DMS153 (cell line): ENCODE data around the gene CDC42SE1.

Source experiments
- DNase-seq: peaks from one replicate; lab custom pipeline; 2025; lab: John Stamatoyannopoulos, UW

The CDC42SE1 gene

DNA sequence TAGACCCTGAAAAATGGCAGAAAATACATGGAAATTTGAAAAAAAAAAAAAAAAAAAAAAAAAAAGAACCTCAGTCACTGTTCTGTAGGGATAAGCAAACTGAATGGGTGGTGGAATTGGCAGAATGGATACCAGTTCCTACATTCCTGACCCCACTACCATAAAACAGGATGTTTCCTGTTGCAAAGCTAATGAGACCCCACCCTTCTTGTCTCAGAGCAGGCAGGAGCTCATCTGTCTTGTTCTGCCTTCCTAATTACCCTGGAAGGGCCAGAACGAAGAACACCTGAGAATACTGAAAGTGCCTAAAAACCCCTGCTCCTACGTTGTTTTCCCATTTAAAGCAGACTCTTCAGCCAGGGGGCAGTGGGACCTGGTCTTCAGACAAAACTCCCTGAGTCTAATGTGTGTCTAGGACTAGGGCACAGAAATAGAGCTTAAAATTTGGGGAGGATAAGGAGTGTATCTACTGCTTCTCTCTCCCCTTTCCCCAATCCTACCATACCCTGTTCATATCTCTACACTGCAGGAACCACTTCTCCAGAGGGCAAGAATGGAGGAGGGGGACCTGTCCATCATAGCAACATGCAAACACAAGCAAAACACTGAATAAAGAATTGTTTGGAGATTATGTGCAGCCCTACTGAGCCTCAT is 7.9 kb downstream of the CDC42SE1 start:
- DNase-seq: no peak

DNA sequence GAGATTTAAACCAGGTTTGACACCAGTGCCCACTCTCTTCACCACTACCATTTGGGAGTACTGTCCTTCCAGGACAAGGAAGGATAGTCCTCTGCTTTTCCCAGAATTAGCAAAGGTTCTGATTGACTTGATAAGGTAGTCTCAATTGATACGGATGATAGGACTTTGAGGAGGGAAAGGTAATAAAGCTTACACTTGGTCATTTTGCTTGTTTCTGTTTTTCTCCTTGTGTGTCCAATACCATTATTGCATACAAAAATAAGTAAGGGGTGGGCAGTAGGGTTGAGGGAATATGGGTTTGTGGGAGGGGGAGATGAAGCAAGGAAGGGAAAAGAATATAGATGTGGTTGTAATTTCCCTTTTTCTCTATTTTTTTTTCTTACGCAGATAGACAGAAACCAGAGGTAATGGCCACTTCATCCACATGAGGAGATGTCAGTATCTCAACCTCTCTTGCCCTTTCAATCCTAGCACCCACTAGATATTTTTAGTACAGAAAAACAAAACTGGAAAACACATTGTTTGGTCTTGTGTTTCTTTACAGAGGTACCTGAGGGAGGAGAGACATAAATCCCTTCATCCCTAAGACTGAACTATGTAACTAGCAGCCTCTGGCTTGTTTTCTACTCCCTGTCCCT is 9.3 kb downstream of the CDC42SE1 start:
- no peak for DNase-seq

DNA sequence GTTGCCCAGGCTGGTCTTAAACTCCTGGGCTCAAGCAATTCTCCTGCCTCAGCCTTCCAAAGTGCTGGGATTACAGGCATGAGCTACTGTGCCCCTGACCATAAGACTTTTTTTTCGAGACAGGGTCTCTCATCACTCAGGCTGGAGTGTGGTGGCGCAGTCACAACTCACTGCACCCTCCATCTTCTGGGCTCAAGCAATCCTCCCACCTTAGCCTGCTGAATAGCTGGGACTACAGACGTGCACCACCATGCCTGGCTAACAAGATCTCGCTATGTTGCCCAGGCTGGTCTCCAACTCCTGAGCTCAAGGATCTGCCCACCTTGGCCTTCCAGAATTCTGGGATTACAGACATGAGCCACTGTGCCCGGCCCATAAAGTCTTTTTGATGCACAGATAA is 10.0 kb downstream of the CDC42SE1 start:
- no peak for DNase-seq

DNA sequence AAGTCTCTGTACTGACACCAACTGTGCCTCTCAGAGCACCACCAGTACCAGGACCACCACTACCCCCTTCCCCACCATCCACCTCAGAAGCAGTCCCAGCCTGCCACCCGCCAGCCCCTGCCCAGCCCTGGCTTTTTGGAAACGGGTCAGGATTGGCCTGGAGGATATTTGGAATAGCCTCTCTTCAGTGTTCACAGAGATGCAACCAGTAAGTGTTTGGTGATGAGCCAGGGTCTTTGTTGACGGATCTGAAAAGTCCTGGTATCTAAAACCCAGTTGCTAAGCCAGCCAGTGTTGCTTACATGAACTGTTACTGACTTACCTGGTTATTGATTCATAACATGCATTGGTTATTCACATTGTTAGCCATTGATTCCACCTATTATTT is 10.8 kb downstream of the CDC42SE1 start:
- DNase-seq: no peak

DNA sequence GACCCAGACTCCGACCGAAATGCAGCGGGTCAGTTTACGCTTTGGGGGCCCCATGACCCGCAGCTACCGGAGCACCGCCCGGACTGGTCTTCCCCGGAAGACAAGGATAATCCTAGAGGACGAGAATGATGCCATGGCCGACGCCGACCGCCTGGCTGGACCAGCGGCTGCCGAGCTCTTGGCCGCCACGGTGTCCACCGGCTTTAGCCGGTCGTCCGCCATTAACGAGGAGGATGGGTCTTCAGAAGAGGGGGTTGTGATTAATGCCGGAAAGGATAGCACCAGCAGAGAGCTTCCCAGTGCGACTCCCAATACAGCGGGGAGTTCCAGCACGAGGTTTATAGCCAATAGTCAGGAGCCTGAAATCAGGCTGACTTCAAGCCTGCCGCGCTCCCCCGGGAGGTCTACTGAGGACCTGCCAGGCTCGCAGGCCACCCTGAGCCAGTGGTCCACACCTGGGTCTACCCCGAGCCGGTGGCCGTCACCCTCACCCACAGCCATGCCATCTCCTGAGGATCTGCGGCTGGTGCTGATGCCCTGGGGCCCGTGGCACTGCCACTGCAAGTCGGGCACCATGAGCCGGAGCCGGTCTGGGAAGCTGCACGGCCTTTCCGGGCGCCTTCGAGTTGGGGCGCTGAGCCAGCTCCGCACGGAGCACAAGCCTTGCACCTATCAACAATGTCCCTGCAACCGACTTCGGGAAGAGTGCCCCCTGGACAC is 11.3 kb downstream of the CDC42SE1 start:
- peak; percentile 78 for DNase-seq

DNA sequence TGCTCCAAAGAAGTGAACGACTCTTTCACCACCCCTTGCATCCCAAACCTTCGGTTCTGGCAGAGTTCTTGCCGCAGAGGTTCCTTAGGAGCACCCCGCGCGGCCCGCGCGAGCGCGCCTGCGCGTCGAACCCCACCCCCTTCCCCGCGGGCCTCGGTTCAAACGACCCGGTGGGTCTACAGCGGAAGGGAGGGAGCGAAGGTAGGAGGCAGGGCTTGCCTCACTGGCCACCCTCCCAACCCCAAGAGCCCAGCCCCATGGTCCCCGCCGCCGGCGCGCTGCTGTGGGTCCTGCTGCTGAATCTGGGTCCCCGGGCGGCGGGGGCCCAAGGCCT is 11.9 kb downstream of the CDC42SE1 start, which contains the start of gene C1orf56:
C1orf56 (plus strand) TSS at position 161 of the 334 bp plus-strand sequence; CDS start at position 258, 97 bp downstream.
- peak; percentile 57 for DNase-seq

DNA sequence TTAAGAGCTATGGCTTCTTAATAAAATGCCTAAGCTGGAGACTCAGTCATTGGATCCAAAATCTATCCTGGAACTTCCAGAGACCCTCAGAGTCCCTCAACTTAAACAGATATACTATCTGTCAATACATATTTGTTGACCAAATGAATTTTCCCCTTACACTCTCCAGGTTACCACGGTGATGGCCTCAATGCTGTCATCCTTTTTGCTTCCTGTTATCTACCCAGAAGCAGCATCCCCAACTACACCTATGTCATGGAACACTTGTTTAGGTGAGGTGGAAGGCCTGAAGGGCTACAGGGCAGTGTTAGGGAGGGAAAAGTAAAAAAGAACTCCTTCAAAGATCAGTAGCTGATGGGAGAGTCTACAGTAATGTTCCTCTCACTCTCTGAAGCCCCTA is 16.3 kb downstream of the CDC42SE1 start:
- no peak for DNase-seq

DNA sequence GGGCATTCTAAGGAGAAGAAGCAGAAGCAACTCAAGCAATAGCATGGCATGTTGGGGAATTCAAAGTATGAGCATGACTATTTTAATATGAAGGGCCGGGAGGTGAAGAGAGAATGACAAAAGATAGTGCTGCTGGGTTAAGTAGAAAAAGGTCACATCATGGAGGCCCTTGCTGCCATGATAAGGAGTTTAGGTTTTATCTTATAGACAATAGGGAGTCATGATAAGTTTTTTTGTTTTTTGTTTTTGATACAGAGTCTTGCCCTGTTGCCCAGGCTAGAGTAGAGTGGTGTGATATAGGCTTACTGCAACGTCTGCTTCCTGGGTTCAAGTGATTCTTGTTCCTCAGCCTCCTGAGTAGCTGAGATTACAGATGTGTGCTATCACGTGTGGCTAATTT is 19.9 kb downstream of the CDC42SE1 start:
- DNase-seq: no peak

DNA sequence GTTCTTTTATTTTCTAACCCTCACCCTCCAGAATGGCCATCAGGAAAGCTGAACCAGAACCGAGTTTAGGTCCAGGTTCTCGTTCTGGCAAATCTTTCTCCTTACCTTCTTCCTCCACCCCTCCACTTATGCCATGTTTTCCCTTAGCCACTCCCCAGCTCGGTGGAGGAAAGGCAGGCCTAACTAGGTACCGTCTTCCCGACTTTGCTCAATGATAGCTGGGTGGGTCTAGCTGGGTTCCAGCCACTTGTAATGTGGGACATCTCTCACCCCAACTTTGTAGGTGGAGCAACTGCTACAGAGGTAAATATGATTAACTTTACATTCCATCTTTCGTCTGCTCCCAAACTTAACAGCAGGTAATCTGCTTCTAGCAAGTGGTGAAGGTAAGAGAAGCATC is 22.4 kb downstream of the CDC42SE1 start:
- DNase-seq: no peak

DNA sequence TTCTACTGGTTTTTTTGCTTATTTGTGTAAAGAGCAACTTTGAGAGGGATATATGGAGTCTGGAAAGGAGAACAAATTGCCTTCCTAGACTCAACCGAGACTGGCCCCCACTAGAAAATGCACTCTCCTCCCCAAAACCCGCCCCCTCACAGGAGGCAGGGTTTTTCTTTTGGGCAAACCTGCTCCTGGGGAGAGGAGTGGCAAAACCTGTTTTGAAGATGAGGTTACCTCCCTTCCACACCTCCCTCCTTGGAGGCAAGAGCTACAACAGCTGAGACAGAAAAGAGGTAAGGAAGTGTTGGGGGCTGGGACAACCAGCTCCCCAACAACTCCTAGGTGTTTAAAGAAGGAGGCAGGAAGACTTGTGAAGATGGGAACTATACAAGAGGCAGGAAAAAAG is 23.1 kb downstream of the CDC42SE1 start, which contains the start of gene BNIPL:
BNIPL (plus strand) TSS at position 231 of the 400 bp plus-strand sequence; CDS start at position 371, 140 bp downstream.
- no peak for DNase-seq

DNA sequence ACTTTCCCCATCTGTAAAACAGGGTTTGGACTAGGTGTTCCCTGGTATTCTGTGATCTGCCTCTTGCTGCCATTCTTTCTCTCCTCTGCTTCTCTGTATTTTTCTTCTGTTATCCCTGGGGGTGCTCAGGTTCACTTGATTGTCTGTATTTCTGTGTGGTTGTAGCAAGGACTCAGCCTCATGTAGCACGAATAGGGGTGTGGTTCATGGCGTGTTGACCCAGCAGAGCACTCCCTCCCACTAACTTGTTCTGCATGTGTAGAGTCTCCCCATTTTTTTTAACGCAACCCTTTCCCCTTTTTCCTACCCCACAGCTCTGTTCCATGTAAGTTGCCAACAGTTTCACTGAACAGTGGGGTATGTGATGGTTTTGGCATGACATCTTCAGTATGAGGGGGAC is 24.3 kb downstream of the CDC42SE1 start:
- no peak for DNase-seq

DNA sequence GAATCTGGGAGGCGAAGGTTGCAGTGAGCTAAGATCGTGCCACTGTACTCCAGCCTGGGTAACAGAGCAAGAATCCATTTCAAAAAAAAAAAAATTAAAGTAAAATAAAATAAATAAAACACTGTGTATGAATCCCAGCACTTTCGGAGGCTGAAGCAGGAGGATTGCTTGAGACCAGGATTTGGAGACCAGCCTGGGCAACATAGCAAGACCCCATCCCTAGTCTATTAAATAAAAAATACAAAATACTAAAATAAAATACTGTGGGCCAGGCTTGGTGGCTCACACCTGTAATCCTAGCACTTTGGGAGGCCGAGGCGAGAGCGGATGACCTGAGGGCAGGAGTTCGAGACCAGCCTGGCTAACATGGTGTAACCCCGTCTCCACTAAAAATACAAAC is 27.3 kb downstream of the CDC42SE1 start:
- DNase-seq: no peak

DNA sequence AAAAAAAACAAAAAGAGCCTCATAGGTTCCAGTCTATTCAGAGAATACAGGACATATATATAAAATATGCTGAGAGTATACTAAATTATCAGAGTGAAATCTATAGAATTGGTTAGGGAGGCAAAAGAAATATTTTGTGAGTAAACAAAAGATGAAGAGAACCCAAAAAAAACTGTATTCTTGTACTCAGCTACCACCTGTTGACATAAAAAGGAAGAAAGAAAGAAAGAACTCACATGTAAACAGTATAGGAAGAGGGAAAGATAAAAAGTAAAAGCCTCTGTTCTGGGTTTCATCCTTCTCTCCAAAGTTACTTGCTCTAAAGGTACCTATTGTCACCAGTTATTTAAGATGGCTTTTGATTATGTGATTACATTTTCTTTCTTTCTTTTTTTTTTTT is 33.0 kb downstream of the CDC42SE1 start:
- no peak for DNase-seq

DNA sequence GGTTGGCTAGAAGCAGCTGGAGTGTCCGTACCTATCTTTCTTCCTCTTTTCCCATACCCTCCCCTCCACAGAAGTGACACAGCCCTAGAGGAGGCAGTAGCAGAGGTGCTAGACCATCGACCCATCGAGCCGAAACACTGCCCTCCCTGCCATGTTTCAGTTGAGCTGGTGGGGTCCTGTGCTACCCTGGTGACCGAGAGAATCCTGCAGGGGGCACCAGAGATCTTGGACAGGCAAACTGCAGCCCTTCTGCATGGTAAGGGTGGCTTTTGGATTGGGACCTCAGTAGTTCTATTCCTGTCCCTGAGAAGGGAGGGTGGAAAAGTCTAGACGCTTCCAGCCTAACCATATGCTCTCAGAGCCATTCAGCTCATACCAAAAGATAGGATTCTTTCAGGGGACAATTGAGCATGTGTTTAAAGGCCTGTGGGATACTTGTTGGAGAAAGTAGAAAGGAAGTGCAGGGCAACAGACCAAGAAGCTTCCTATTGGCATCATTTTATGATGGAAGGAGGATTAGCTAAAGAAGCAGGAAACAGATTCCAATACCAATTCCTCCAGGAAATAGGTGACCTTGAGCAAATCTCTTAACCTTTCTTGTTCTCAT is 34.8 kb downstream of the CDC42SE1 start:
- peak; percentile 55 for DNase-seq

DNA sequence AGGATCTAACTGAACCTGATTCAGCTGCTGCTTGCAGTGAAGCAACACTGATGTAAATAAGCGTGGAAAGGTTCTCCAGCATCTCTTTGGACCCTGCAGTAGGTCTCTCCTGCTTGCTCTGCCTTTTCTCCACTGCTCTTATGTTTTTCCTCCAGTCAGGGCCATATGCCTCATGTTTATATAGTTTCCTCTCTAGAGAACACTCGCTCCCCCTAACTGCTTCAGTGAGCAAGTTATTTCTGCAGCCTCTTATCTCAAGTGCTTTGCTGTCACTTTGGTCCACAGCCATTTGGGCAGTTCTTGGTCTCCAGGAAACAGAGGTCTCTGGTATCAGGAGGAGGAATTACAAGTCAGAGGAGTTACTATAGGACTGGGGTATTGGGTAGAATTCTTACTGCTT is 45.9 kb downstream of the CDC42SE1 start:
- no peak for DNase-seq

DNA sequence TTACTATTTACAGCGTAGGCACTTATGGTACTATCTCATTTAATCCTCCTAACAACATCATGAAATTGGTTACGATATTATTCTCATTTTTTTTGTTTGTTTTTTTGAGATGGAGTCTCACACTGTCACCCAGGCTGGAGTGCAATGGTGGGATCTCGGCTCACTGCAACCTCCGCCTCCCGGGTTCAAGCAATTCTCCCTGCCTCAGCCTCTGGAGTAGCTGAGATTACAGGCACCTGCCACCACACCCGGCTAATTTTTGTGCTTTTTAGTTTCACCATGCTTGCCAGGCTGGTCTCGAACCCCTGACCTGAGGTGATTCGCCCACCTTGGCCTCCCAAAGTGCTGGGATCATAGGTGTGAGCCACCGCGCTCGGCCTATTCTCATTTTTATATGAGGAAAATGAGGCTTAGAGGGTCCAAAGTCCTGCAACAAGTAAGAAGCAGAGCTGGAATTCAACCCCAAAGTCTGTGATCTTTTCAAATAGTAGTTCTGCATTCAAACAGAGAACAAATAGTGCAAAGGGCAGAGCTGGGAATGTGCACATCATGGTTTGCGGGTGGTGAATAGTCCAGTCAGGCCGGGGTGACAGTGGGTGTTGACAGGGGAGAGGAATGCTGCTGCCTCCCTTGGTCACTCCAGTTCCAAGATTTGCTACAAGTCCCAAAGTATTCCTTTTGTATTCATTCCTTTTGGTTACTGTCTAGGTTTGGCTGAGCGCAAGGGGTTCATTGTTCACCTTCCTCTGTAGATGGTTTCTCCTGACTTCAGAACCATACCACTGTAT is 46.5 kb downstream of the CDC42SE1 start:
- DNase-seq: no peak

DNA sequence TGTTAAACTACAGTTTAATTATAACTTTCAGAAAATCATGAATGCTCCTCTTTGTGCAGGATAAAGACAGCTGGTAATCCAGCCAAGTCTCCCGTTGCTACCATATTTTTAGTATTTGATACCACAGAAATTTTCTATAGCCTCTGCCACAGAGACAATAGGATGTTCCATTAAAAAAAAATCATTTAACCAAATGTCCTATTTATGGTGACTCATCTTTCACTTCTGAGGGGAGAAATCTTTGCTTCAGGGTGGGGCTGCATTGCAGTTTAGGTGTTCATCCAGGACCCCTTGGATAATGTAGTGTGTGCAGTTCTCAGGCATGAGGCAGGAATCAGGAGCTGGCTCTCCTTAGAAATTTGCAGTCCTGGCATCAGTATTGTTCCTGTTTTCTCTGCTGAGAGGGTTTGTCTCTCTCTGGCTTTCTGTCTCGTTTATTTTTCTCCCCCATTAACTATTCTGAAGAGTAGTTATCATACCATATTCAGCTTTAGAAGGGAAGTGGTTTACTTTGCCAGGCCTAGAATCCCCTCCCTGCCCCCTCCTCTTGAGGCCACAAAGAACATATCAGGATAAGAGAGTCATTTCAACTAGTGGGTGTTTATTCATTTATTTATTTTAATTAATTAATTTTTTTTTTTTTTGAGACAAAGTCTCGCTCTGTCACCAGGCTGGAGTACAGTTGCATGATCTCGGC is 48.1 kb downstream of the CDC42SE1 start:
- no peak for DNase-seq

DNA sequence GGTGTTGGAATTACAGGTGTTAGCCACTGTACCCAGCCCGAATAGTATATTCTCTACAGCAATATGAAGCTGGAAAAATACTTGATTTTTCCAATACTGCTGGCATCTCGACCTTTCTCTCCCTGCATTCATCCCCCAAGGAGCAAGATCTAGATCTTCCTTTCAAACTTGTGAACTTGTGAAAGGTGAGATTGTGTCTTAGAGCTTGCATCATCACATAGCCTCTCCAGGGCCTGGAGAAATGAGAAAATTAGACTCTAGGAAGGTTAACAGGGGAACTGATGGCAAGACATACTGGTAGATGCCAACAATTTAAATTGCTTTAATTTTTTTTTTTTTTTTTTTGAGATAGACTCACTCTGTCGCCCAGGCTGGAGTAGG is 49.1 kb downstream of the CDC42SE1 start:
- DNase-seq: no peak

DNA sequence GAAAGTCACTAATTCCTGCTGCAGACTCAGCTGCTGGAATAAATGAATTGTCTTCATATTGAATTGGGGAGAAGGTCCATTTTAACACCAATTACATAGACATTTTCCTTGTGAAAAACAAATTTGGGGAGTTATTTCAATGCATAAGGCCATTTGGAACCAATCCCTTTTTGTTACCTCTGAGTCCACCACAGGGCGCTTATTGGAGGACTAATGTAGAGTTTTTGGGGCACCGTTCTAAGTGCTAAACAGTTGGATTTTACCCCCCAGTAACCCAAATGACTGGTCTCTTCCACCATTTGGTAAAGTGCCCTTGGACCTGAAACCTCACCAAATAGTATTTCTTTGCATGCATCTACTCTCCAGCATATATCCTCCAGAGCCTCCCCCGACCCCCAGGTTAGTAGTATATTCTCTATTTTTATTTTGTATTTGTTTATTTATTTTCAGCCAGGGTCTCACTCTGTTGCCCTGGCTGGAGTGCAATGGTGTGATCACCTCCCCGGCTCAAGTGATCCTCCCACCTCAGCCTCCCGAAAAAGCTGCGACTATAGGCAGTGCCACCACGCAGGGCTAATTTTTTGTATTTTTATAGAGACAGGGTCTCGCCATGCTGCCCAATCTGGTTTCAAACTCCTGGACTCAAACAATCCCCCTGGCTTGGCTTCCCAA is 49.6 kb downstream of the CDC42SE1 start:
- no peak for DNase-seq

DNA sequence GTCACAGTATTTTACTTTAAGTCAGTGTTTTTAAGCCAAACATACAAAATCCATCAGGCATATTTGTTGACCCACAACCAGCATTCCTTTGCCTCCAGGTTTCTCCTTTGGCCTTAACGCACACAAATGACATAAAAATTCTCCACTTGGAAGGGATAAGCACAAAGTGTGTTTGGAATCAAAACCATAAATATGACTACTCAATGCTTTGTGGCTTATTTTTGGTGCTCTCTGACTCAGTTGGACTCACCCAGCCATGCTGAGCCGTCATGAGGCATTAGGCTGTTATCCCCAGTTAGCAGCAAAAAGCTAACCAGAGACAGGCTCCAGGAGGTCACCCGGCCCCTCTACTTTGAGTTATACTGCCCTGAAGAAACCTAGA is 50.2 kb downstream of the CDC42SE1 start:
- DNase-seq: no peak
